Measurements from ENCODE around the gene CCM2.

The CCM2 gene

DNA sequence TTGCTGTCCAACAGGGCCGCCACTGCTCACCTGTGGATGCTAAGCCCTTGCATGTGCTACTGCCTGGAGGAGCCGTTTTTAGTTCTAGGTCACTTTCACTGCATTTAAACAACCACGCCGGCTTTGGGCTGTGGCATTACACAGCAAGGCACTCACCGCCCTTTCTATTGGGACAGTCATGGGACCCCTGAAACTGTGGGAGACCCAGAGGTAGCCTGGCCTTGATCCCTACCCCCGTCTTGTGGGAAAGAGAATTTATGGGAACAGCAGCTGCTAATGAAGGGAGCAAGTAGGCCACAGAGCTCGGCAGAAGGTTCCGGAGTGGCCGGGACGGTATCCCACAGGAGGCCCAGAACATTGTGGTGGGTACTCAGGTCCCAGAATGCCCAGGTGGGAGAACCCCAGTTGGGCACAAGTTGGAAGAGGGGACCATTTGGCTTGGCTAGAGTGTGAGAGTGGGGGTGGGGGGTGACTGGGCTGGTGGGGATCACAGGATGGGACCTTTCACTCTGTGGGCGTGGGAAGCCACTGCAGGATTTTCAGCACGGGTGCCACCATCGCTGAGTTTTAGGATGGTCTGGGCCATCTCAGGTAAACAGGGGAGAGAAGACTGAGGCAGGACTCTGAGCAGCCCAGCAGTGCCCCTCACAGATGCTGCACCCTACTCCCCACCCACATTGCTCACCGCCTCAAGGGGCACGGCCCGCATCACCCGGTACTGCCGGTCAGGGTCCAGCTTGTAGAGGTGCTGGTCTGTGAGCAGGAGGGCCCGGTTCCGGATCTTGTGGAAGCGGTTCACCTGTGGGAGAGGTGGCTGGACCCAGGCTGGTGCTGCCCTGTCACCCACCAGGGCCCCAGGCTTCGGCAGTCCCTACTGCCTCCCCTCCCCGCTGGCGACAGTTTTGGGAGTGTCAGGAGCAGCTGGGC lies 36.4 kb upstream of the CCM2 start:
- no peaks in the 10 kb centered on the region for H3K9me3 ChIP-seq (ENCODE audit: control insufficient read depth, low read length)
- no peaks in the 10 kb centered on the region for H3K36me3 ChIP-seq (ENCODE audit: control insufficient read depth, insufficient read depth, low read length, severe bottlenecking)
- peaks cover 20% of the 10 kb centered on the region for H3K27me3 ChIP-seq (replicated peaks; ENCODE audit: control insufficient read depth, insufficient read depth, low read length)
- no peak overlapping the region for H3K4me3 ChIP-seq (ENCODE audit: low read length)
- no peaks in the 10 kb centered on the region for H3K4me1 ChIP-seq (ENCODE audit: control insufficient read depth, insufficient read depth, low read length)
- DNase-seq (ENCODE audit: low read depth), result no peak
- no peak overlapping the region for H3K9ac ChIP-seq (ENCODE audit: low read length)

DNA sequence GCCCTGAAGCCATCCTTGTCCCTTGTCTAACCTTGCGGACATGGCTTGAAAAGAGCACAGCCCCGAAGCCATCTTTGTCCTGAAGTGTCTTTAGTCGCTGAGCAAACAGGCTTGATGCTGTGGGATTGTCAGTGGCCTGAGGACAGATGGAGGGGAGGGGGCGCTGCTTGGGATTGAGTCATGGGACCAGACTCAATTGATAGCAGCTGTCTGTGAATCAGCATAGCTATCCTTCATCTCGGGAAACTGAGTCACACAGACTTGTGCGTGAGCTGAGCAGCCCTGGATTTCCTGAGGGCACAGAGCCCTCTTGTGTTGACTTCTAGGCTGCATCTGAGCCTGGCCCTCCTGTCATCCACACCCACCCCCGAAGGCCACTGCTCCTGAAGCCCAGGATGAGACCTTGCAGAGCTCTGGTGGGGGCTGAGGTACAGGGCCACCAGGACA lies 35.6 kb upstream of the CCM2 start:
- H3K4me1 ChIP-seq (ENCODE audit: control insufficient read depth, insufficient read depth, low read length), result no peaks in the 10 kb centered on the region
- peaks cover 20% of the 10 kb centered on the region for H3K27me3 ChIP-seq (replicated peaks; ENCODE audit: control insufficient read depth, insufficient read depth, low read length)
- no peaks in the 10 kb centered on the region for H3K9me3 ChIP-seq (ENCODE audit: control insufficient read depth, low read length)
- H3K9ac ChIP-seq (ENCODE audit: low read length), result no peak overlapping the region
- no peak overlapping the region for H3K4me3 ChIP-seq (ENCODE audit: low read length)
- peak; percentile 30 for DNase-seq (ENCODE audit: low read depth)
- no peaks in the 10 kb centered on the region for H3K36me3 ChIP-seq (ENCODE audit: control insufficient read depth, insufficient read depth, low read length, severe bottlenecking)

- DNase-seq (ENCODE audit: low read depth), result no peak
Observed at GRCh38 chr7:44964831-44965440, 35.1 kb upstream of the CCM2 start.

DNA sequence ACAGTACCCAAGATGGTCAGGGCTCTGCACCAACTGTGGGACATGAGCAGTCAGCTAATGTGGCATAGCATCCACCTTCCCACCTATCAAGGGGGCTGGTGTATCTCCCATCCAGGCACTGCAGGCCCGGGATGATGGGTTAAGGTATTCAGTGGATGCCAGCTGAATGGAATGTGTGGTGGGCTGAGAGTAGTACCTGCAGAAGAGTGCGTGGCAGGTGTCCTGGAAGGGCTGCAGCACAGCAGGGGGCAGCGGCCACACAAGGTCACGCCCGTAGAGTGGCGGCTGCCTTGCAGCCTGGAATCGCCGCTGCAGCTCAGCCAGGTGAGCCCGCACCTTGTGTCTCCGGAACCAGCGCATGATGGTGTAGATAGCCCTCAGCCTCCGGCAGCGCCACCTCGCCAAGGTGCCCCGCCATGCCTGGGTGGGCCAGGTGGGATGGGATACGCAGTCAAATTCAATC lies 34.5 kb upstream of the CCM2 start:
- no peak overlapping the region for H3K9ac ChIP-seq (ENCODE audit: low read length)
- H3K4me3 ChIP-seq (ENCODE audit: low read length), result no peak overlapping the region
- H3K36me3 ChIP-seq (ENCODE audit: control insufficient read depth, insufficient read depth, low read length, severe bottlenecking), result no peaks in the 10 kb centered on the region
- peaks cover 15% of the 10 kb centered on the region for H3K27me3 ChIP-seq (replicated peaks; ENCODE audit: control insufficient read depth, insufficient read depth, low read length)
- H3K4me1 ChIP-seq (ENCODE audit: control insufficient read depth, insufficient read depth, low read length), result no peaks in the 10 kb centered on the region
- H3K9me3 ChIP-seq (ENCODE audit: control insufficient read depth, low read length), result no peaks in the 10 kb centered on the region
- DNase-seq (ENCODE audit: low read depth), result no peak

More at GRCh38 chr7:44964831-44965440, 35.1 kb upstream of the CCM2 start:
- Histone ChIP-seq H3K9me3 (ENCODE audit: control insufficient read depth, low read length) (no peaks in the 10 kb centered on the region), H3K36me3 (ENCODE audit: control insufficient read depth, insufficient read depth, low read length, severe bottlenecking) (no peaks in the 10 kb centered on the region), H3K9ac (ENCODE audit: low read length) (no peak overlapping the region), H3K4me3 (ENCODE audit: low read length) (no peak overlapping the region), H3K27me3 (replicated peaks; ENCODE audit: control insufficient read depth, insufficient read depth, low read length) (peaks cover 20% of the 10 kb centered on the region), H3K4me1 (ENCODE audit: control insufficient read depth, insufficient read depth, low read length) (no peaks in the 10 kb centered on the region)

DNA sequence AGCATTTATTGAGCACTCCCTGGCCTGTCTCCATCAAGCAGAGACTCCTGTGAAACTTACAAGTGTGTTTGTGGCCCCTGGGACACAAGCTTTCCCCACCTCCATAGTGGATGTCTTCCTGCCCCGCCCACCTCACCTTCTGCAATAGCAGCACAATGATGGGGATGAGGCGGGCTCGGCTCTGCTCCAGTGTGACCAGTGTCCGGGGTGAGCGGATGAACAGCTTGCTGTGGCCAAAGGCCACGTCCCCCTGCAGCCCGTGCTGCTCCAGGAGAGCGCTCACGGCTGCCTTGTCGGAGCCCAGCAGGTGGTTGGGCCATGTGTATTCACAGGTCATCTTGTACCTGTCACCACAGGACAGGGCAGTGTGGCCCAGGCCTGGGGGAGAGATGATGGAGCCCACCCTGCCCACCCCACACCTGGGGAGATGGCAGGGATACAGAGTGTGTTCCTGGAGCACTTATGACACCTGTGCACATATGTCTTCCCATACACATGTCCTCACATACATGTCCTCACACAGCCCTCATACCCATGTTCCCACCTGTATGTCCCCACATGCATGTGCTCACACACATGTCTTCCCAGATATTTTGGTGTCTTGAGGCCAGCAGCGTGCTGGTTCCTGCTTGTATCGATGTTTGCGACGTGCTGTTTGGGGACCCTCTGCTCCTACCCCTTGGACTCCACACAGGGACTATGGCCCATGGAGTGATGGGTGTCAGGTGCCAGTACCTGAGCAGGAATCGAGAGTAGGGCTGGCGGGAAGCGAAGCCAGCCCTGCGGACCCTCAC lies 33.9 kb upstream of the CCM2 start:
- H3K9ac ChIP-seq (ENCODE audit: low read length), result no peak overlapping the region
- no peak for DNase-seq (ENCODE audit: low read depth)
- peaks cover 14% of the 10 kb centered on the region for H3K27me3 ChIP-seq (replicated peaks; ENCODE audit: control insufficient read depth, insufficient read depth, low read length)
- no peaks in the 10 kb centered on the region for H3K4me1 ChIP-seq (ENCODE audit: control insufficient read depth, insufficient read depth, low read length)
- no peak overlapping the region for H3K4me3 ChIP-seq (ENCODE audit: low read length)
- no peaks in the 10 kb centered on the region for H3K9me3 ChIP-seq (ENCODE audit: control insufficient read depth, low read length)
- H3K36me3 ChIP-seq (ENCODE audit: control insufficient read depth, insufficient read depth, low read length, severe bottlenecking), result no peaks in the 10 kb centered on the region

DNA sequence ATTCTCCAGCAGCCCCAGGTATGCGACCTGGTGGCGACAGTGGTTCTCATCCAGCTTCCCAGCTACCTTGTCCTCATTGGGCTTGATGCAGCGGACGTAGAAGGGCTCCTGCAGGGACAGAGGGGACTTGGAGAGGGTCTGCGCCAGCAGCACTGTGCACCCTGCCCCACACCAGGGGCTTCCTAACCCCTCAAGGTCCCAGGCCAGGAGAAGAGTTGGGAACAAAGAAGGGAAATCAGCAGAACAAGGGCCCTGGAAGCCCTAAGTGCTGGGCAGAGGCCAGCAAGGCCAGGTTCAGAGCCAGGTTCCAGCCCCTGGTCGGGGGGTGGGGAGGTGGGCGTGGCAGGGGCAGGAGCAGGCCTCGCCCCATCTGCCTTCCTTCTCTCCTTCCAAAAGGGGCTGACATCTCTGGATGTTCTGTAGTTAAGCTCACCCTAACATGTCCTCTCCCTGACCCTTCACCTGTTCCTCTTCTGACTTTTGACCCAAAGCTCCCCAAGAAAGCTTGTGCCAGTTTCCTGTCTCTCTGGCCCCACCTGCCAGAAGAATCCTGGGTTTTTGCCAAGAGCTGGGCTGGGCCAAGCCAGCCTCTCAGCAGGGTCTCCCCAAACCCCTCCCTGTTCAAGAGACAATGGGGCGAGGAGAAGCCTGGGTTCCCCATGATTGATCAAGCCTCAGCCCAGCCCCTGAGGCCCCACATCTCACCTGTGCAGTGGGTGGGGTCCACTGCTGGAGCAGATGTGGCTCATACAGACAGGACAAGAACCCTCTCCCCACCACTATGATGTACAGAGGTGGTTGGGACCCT lies 33.1 kb upstream of the CCM2 start:
- peaks cover 14% of the 10 kb centered on the region for H3K27me3 ChIP-seq (replicated peaks; ENCODE audit: control insufficient read depth, insufficient read depth, low read length)
- H3K4me3 ChIP-seq (ENCODE audit: low read length), result no peak overlapping the region
- no peak for DNase-seq (ENCODE audit: low read depth)
- no peaks in the 10 kb centered on the region for H3K4me1 ChIP-seq (ENCODE audit: control insufficient read depth, insufficient read depth, low read length)
- H3K36me3 ChIP-seq (ENCODE audit: control insufficient read depth, insufficient read depth, low read length, severe bottlenecking), result no peaks in the 10 kb centered on the region
- no peaks in the 10 kb centered on the region for H3K9me3 ChIP-seq (ENCODE audit: control insufficient read depth, low read length)
- no peak overlapping the region for H3K9ac ChIP-seq (ENCODE audit: low read length)

GRCh38 chr7:44967571-44968446 lies 32.2 kb upstream of the CCM2 start:
- DNase-seq (ENCODE audit: low read depth), result no peak
- Histone ChIP-seq H3K27me3 (replicated peaks; ENCODE audit: control insufficient read depth, insufficient read depth, low read length) (peaks cover 17% of the 10 kb centered on the region), H3K4me3 (ENCODE audit: low read length) (no peak overlapping the region), H3K36me3 (ENCODE audit: control insufficient read depth, insufficient read depth, low read length, severe bottlenecking) (no peaks in the 10 kb centered on the region), H3K9ac (ENCODE audit: low read length) (no peak overlapping the region), H3K9me3 (ENCODE audit: control insufficient read depth, low read length) (no peaks in the 10 kb centered on the region), H3K4me1 (ENCODE audit: control insufficient read depth, insufficient read depth, low read length) (no peaks in the 10 kb centered on the region)

DNA sequence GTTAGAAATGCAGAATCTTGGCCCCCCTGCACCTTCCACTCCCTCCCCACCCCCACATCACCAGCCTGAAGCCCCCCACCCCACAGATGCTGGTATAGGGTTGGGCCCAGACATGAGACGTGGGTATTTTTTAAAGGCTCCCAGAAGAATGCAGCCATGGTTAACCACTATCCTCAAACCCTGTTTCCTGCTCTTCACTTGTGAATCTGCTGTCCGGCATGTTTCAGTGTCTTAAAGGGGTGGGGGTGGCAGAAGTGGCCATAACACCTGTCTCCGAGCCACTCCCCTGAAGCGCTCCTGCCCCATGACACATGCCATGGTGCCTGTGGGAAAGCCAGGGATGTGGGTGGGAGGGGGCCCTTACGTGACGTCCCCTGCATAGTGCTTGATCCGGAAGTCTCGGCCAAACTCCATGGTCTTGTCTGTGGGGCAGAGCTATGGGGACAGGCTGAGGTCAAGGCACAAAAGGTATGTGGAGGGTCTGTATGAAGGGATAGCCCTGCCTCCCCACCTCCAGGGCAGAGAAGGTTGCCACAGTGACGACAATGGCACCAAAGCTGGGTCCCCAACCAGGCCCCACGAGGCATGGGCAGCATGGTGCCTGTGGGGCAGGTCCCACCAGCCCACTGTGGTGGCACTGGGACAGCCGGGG lies 30.8 kb upstream of the CCM2 start:
- no peaks in the 10 kb centered on the region for H3K4me1 ChIP-seq (ENCODE audit: control insufficient read depth, insufficient read depth, low read length)
- H3K27me3 ChIP-seq (replicated peaks; ENCODE audit: control insufficient read depth, insufficient read depth, low read length), result peaks cover 26% of the 10 kb centered on the region
- no peak overlapping the region for H3K9ac ChIP-seq (ENCODE audit: low read length)
- H3K36me3 ChIP-seq (ENCODE audit: control insufficient read depth, insufficient read depth, low read length, severe bottlenecking), result no peaks in the 10 kb centered on the region
- no peaks in the 10 kb centered on the region for H3K9me3 ChIP-seq (ENCODE audit: control insufficient read depth, low read length)
- H3K4me3 ChIP-seq (ENCODE audit: low read length), result no peak overlapping the region
- no peak for DNase-seq (ENCODE audit: low read depth)

DNA sequence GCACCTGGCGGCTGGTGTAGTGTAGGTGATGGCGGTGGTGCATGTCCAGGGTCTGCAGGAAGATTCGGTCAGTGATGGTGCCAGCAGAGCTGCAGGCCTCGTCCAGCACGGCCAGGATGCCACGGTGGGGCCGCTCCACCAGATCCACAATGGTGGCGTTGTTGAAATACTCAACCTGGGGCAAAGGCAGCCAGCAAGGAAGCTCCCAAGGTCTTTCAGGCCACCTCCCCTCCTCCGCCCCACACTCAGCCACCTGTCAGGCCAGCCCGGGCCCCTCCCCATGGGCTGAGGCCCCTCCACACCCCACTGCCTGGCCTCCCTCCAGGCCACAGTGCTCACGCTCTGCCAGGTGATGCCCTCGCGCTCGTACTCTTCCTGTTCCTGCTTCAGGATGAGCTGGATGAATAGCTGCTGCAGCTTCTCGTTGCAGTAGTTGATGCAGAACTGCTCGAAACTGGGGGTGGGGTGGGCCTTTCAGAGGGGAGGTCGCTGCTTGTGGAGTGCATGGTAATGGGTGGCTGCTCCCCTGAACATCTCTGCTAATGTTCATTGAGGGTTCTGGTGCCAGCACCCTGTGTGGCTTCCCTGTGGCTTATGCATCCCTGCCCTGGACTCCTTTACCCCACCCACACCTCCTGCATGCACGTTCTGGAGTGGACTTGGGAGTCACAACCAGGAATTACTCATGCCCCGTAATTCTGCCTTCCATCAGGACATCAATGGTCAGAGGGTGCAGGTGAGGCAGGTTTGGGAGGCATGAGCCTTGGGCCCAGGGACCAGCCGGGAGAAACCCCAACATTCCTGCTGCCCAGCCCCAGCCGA lies 30.1 kb upstream of the CCM2 start:
- H3K9me3 ChIP-seq (ENCODE audit: control insufficient read depth, low read length), result no peaks in the 10 kb centered on the region
- H3K36me3 ChIP-seq (ENCODE audit: control insufficient read depth, insufficient read depth, low read length, severe bottlenecking), result no peaks in the 10 kb centered on the region
- no peaks in the 10 kb centered on the region for H3K4me1 ChIP-seq (ENCODE audit: control insufficient read depth, insufficient read depth, low read length)
- no peak for DNase-seq (ENCODE audit: low read depth)
- H3K9ac ChIP-seq (ENCODE audit: low read length), result no peak overlapping the region
- no peak overlapping the region for H3K4me3 ChIP-seq (ENCODE audit: low read length)
- H3K27me3 ChIP-seq (replicated peaks; ENCODE audit: control insufficient read depth, insufficient read depth, low read length), result peaks cover 26% of the 10 kb centered on the region

Measured in adipocyte (in vitro differentiated cells).